HK-2 (cell line): ENCODE data around the gene ME2.
"Not testable (repeated sequence)": the region's sequence is repeated elsewhere in the genome, so short reads cannot be mapped to it uniquely, and the experiment has no call there.

Experiments used
- DNase-seq: peaks from one replicate; pipeline ENCODE4 v3.0.0-alpha.2; 2018; ENCODE audit not compliant: unreplicated experiment

ME2 gene

DNA sequence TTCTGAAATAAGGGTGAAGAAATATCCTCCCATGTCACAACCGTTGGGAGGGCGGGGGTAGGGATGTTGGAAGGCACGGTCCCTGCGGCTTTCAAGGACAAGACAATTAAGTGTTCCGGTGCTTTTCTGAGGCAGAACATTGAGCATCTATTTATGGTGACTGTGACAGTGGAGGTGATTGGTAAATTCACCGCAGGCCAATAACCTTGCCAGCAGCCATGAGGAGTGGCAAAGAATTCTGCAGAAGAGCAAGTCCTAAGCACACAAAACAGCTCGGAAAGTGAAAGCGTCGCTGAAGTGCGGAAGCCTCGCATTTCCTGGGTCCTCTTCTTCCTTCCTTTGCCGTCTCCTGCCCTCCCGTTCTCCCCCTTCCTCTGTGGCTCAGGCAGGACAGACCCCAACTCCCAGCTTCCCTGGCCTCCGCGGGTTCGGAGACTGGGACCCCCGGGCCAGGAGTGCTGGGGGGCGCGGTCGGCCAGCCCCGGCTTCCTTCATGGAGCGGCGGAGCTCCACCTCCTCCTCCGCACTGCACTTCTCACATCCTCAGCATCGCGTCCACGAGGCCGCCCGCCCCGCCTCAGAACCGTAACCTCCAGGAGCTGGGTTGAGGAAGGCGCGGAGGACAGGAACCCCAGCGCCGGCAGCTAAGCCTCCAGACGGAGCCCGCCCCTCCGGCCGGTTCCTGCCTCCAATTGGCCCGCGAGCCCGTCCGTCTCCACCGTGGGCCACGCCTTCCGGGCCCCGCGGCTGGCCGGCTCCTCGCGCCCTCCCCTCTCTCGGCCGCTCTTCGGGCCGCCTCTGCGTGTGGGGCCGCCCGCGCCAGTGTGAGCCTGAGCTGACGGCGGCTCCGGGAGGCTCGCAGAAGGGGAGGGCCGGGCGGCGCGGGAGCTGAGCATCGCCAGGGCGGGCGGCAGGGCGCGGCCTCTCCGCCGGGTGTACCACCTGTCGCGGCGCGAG lies at the start of gene ME2:
ME2 (plus strand) TSS at position 774 of the 957 bp plus-strand sequence. CDS start 16,703 bp downstream, outside the sequence.
- DNase-seq: peak; percentile 94

DNA sequence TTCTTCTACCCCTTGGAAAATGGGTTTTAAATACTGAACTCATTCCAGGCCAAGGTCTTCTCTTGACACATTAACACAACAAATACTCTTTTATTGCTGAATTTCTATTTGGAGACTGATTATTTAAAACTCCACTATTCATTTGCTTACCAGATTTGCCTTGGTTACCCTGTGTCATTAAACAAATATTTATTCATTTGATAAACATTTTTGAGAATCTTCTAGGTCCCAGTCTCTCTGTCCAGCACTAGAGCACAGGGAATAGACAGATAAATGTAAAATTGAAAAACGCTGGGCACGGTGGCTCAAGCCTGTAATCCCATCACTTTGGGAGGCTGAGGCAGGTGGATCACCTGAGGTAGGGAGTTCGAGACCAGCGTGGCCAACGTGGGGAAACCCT lies 49.3 kb upstream of the ME2 start:
- DNase-seq: no peak

DNA sequence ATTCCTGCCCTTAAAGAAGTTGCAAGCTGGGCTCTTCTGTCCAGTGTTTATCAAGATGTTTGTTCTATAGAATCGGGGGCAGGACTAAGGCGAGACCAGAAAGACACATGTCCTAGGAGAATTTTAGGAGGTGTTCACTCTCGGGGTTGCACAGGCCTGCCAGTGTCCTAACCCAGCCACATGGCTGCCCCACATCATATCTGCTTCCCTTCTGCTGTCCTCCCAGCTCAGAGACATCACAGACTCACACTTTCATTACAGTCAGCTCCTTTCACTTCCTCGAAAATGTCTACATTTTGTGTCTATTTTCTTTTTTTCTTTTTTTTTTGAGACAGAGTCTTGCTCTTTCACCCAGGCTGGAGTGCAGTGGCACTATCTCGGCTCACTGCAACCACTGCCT lies 48.4 kb upstream of the ME2 start:
- DNase-seq: no peak

DNA sequence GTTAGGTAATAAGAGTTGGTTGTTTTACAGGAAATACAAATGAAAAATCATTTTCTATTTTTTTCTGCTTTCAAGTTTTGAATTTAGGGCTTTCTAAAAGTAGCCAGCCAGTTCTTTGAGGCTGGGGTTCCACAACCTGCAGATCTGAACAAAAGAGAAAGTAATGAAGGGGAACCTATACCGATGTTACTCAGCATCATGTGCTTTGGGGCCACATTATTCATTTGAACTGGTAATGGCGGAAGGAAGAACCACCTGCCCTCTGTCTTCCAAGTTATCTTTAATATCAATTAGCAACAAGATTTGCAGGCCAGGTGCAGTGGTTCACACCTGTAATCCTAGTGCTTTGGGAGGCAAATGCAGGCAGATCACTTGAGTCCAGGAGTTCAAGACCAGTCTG lies 46.2 kb upstream of the ME2 start:
- no peak for DNase-seq

DNA sequence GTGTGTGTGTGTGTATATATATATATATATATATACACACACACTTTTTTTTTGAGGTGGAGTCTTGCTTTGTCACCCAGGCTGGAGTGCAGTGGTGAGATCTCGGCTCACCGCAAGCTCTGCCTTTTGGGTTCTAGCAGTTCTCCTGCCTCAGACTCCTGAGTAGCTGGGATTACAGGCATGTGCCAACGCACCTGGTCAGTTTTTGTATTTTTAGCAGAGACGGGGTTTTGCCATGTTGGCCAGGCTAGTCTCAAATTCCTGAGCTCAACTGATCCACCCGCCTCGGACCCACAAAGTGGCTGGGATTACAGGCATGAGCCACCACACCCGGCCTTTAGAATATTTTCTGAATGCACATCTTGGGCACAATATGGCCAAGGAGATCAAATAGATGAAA lies 45.4 kb upstream of the ME2 start:
- not testable (repeated sequence) for DNase-seq

DNA sequence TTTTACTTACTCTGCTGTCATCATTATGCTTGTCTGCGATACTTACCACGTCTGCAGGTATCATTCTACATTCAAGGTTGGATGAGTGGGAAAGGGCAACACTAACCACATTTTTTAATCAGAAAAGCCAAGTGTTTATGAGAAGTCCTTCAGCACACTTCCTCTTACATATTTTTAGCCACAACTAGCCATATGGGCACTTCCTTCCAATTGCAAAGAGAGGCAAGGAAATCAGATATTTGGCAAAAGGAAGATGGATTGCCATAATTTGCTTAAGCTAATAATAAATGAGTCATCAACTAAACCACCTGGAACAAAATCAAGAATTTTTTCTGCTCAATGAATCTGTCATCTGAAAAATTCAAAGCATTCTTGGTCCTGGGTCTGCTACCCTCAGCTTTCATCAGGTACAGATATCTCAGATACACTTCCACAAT lies 42.4 kb upstream of the ME2 start:
- no peak for DNase-seq

DNA sequence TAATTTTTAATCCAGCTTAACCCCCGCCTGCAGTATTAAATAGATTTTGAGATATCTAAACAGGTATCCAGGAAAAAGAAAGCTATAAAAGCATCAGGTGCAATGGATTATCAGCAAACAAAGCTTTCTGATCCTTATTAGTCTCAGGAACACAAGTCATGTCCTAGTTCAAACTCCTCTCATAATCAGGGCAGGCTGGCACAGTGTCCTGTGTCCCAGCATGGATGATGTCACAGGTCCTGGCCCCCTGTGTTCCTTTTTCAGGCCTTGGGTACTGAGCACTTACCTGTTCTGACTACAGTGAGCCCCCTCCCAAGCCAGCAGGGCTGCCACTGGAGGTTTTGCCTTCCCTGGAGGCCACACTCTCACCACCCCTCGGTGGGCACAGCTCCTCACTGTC lies 39.6 kb upstream of the ME2 start:
- no peak for DNase-seq

DNA sequence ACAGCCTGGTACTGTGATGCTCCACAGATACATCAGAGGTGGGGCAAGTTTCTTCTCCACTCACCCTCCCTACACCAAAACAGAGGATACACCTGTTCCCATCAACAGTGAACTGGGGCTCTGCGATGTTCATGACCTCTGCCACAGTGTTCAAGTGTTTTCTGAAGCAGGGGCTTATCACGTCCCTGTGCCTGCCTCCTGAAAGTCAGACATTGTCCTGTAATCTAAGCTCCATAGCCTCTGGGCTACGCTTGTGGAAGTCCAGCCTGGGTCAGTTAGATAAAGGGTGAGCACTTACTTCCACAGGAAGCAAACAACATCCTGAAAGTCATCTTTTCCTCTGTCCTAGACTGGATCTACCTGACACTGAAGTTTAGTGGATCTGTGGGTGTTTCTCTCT lies 38.9 kb upstream of the ME2 start:
- no peak for DNase-seq

DNA sequence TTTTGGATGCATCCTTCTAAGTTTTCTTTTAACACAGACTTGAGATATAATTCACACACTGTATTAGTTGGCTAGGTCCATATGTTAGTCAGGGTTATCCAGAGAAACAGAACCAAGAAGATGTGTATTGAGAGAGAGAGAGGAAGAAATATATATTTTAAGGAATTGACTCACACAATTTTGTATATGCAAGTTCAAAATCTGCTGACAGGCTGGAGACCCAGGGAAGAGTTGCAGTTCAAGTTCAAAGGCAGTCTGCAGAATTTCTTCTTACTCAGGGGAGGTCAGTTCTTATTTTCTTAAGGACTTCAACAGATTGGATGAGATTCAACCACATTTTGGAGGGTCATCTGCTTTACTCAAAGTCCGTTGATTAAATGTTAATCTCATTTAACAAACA lies 36.1 kb upstream of the ME2 start:
- no peak for DNase-seq

DNA sequence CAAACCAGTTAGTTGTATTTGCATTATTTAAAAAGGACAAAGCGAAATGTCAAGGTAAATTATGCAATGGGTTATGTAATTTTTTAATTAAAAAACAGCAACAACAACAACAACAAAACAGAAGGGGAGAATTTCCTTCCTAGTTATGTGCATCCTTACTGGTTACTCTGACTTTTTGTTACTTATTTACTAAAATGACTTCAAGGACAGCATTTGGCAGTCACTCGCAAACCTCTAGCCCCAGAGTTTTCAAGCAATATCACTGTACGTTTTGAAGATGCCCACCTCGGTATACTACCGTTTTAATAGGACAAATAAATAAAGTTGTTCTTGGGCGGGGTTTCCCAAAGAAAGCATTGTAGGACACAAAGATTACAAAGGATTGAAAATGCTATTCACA lies 34.4 kb upstream of the ME2 start:
- no peak for DNase-seq

DNA sequence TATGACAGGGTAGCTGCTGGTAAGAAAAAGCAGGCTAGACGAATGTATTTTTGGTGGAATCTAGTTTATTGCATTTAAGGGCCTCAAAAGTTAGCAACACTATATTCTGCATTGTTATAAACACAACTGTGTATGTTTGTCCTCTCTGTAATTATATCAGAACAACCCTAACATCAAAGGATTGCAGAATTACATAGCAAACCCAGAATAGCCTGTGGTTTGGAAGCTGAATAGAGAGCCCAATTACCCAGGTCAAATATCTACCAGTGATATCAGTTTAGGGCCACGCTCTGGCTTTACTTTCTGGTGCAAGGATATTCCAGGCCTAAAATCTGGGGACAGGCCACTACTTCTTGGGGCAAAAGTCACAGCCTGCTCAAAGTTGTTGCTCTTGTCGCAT lies 34.0 kb upstream of the ME2 start:
- DNase-seq: no peak

DNA sequence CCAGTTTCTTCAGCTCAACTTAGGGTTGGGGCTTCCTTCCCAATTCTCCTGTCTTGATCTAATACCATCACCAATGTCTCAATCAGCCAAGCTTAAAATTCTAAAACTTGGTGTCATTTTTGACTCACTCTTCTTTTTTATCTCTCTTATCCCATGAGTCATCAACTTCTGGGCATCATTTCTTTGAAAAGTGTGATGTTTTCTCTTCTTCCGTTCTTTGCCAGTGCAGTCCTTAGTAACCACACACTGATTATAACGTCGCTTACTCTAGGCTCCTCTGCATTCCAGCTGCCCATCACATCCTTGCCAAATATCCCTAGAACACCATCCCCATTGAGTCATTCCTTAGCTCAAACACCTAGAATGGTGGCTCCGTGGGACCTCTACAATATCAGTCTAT lies 31.7 kb upstream of the ME2 start:
- no peak for DNase-seq

DNA sequence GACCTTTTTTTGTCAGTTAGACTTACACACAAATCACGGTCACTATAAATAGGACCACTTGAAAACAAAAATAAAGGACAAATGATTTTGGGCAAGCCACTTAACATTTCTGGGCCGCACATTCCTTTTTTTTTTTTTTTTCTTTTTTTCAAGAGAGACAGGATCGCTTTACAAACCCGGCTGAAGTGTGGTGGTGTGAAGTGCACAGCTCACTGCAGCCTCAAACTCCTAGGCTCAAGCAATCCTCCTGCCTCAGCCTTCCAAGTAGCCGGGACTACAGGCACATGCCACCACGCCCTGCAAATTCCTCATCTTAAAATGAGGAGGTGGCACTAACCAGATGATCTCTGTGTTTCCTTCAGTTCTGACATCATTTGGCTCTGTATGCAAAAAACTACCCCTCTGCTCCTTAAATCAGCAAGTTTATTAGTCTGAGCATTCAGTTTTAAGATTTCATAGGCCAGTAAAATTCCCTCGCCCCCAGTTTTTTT lies 30.8 kb upstream of the ME2 start:
- DNase-seq: no peak

DNA sequence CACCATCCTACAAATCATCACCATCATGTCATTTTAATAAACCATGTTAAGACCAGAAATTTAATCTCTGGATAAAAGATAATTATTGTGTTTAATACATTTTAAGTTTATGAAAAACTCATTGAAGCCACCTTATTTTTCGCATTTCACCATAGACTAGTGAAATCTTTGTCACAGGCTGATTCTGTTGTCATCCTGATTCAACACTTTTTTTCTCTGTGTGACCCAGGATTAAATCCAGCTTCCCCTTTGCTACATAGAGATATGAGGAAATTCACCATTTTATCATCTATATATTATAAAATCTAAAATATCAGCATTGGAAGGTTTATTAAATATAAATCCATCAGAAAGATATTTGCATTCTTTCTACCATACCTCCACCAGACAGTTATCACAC lies 29.9 kb upstream of the ME2 start:
- DNase-seq: no peak

DNA sequence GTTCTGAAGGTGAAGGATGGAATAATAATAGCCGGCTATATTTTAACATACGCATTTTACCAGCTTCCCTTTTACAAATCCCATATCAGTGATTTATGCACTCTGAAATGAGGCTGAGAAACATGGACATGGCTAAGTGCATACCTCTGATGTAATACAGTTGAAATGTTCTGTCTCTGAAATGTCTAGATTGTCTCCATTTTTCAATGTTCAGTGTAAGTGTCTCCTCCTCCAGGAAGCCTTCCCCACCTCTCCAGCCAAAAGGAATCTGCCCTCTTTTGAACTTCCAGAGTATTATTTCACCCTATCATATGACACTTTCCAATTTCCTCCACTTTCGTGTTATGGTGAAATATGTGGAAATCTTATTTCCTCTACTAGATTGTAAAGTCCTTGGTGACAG lies 29.5 kb upstream of the ME2 start:
- DNase-seq: no peak

DNA sequence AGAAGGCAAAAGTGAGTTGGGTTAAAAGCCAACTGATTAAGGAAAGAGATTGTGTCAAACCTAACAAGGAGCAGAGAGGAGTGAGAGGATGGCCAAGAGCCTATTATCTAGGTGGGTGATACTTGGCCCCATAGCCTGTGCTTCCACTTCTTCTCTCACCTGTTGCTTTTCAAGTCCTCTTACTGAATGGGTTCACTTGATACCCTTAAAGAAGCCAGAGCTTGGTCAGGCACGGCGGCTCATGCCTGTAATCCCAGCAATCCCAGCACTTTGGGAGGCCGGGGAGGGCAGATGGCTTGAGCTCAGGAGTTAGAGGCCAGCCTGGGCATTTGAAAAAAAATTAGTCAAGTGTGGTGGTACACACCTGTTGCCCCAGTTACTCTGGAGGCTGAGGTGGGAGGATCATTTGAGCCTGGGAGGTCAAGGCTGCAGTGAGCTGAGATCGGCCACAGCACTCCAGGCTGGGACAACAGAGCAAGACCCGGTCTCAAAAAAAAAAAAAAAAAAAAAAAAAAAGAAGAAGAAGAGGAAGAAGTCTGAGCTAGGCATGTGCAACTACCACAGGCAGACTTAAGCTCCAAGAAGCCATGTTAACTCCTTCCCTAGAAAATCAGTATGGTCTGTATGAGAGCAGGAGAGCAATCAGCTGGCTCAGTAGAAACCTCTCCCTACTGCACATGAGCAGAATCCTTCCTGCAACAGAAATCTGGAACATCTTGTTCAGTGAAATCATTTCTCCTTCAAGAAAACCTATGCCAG lies 28.4 kb upstream of the ME2 start:
- DNase-seq: no peak

DNA sequence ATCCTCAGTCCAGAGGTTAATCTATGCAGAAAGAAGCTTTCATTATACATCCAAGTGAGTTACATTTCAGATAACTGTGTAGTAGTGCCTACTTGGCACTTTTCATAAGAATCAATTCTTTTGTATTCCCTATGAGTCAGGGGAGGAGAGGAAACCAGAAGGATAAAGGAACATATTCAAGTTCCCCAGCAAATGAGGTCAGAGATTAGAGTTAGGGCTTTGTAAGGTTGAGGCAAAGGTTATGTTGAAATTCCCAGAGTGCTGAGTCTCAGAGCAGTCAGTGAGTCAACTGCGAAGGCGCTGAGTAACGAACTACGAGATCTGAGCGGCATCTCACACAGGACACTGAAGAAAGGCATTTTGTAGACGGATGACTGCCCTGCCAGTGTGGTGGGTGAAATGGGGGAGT lies 25.1 kb upstream of the ME2 start:
- DNase-seq: peak; percentile 36

DNA sequence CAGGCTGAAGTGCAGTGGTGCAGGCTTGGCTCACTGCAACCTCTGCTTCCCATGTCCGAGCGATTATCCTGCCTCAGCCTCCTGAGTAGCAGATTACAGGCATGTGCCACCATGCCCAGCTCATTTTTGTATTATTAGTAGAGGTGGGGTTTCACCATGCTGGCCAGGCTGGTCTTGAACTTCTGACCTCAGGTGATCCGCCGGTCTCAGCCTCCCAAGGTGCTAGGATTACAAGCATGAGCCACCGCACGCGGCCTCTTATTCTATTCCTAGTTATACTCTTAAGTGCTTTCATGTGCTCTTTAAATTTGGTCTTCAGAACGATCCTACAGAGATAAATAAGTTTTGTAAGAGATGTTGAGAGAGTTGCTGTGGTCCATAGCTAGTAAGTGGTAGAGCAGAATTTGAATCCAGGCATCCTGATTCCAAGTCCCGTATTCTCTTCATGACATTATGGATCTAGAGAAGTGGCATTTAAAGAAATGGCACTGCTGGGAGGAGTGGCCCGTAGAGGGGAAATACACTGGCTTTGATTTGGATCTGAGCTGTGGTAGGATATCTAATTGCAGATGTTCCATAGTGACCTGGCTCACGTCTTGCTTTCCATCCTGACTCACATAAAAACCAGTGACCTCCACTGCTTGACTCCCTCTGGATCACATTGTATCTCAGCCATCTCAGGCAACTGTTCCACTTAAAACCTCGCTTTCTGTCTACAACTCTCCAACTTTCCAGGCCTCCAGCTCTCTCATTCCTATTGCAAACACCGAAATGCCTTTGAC lies 22.8 kb upstream of the ME2 start:
- no peak for DNase-seq

DNA sequence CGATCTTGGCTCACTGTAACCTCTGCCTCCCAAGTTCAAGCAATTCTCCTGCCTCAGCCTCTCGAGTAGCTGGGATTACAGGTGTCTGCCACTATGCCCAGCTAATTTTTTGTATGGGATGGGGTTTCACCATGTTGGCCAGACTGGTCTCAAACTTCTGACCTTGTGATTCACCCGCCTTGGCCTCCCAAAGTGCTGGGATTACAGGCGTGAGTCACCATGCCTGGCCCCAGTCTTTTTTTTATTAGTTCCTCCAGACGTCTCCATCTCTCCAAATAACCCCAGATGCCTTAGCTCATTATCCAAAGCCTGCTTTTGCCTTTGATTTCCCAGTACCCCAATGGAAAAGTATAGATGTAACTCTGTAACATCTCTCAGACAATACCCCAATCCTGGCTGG lies 21.8 kb upstream of the ME2 start:
- DNase-seq: not testable (repeated sequence)

DNA sequence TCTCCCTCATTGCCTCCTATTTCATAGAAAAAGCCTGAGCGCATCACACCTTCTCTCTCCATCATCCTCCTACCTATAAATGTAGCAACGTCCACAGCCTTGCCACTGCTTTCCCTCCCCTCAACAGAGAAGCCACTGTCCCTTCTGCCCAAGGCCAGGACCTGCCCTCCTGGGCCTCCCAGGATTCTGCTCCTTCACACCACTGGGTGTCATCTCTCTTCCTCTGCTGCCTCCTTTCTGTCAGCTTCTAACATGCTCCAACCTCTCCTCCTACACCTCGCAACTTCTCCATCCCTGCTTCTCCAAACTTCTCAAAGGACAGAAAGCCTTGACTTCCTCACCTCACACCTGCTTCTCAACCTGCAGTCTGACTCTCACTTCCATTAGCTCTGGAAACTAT lies 21.2 kb upstream of the ME2 start:
- no peak for DNase-seq

DNA sequence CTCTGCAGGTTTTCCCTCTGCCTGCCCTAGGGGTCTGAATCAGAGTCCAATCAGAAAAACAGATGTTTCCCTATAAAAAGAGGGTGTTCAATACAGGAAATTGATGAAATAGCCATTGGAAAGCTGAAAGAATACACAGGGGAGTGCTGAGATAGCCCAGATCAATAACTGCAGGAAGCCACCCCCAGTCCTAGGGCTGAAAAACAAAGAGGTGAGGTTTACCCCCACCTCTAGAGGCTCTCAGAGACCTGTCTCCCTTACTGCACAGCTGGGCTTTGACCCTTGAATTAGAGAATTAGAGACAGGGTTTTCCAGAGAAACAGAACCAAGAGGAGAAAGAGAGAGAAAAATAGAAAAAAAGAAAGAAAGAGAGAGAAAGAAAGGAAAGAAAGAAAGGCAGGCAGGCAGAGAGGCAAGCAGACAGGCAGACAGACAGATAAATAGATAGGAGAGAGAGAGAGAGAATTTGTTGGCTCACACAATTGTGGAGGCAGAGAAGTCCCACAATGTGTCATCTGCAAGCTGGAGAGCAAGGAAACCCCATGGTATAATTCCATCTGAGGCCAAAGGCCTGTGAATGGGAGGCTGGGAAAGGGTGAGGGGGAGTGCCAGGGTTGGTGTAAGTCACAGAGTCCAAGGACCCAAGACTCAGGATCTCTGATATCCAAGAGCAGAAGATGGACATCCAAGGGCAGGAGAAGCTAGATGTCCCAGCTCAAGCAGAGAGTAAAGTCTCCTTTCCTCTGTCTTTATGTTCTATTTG lies 18.9 kb upstream of the ME2 start:
- no peak for DNase-seq
